ENCODE data around the gene NTSR2.

NTSR2 gene

DNA sequence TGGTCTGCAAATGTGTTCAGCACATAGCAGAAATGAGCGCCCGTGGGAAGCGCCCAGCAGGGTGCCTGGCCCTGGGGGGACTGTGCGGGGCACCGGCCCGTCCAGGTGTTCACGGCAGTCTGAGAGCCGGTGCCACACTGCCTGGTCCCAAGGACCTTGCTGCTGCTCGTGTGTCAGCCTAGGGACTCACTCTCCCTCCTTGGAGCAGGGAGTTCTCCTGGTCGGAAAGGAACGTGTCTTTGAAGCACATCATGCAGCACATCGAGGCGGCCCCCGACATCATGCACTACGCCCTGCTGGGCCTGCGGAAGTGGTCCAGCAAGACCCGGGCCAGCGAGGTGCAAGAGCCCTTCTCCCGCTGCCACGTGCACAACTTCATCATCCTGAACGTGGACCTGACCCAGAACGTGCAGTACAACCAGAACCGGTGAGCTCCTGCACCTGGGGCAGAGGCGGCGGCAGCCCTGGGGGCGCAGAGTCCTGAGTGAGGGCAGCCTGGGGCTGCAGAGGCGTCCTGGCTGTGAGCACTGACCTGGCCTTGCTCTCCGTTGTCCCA, 36.0 kb downstream of the NTSR2 start:
- Histone ChIP-seq H3K9ac (ENCODE audit: low read depth in 1 of 2, low read length in 2 of 2) (no peak overlapping the region), H3K9me3 (ENCODE audit: control insufficient read depth in 1 of 2, low read length in 2 of 2) (no peaks in the 10 kb centered on the region), H3K4me3 (ENCODE audit: low read depth in 1 of 2, low read length in 2 of 2) (no peak overlapping the region), H3K27ac (ENCODE audit: low read depth, low read length) (no peak overlapping the region), H3K4me1 (ENCODE audit: control insufficient read depth in 1 of 2, insufficient read depth in 2 of 2, low read length in 2 of 2) (no peaks in the 10 kb centered on the region), H3K36me3 (ENCODE audit: control insufficient read depth in 1 of 2, insufficient read depth in 2 of 2, low read length in 2 of 2) (no peaks in the 10 kb centered on the region), H3K27me3 (ENCODE audit: control insufficient read depth in 1 of 2, insufficient read depth in 2 of 2, low read length in 2 of 2) (no peaks in the 10 kb centered on the region)

DNA sequence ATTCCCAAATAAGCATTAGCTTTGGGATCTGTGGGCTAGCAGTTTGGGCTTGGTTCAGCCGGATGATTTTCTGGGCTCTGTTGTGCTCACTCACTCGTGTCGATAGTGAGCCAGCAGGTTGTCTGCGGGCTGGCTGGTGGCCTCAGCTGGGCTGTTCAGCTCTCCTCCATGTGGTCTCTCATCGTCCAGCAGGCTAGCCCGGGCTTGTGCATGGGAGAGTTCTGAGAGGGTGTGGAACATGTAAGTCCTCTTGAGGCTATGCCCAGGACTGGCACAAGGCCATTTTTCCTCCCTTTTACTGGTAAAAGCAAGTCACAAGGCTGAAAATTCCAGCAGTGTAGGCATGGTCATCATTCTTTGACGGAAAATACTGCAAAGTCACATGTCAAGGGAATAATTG, 38.5 kb downstream of the NTSR2 start:
- Histone ChIP-seq H3K9me3 (ENCODE audit: control insufficient read depth in 1 of 2, low read length in 2 of 2) (peaks cover 0 to 4% of the 10 kb centered on the region in 2 donors), H3K36me3 (ENCODE audit: control insufficient read depth in 1 of 2, insufficient read depth in 2 of 2, low read length in 2 of 2) (no peaks in the 10 kb centered on the region), H3K27ac (ENCODE audit: low read depth, low read length) (no peak overlapping the region), H3K4me3 (ENCODE audit: low read depth in 1 of 2, low read length in 2 of 2) (no peak overlapping the region), H3K27me3 (ENCODE audit: control insufficient read depth in 1 of 2, insufficient read depth in 2 of 2, low read length in 2 of 2) (no peaks in the 10 kb centered on the region), H3K4me1 (ENCODE audit: control insufficient read depth in 1 of 2, insufficient read depth in 2 of 2, low read length in 2 of 2) (no peaks in the 10 kb centered on the region), H3K9ac (ENCODE audit: low read depth in 1 of 2, low read length in 2 of 2) (no peak overlapping the region)

DNA sequence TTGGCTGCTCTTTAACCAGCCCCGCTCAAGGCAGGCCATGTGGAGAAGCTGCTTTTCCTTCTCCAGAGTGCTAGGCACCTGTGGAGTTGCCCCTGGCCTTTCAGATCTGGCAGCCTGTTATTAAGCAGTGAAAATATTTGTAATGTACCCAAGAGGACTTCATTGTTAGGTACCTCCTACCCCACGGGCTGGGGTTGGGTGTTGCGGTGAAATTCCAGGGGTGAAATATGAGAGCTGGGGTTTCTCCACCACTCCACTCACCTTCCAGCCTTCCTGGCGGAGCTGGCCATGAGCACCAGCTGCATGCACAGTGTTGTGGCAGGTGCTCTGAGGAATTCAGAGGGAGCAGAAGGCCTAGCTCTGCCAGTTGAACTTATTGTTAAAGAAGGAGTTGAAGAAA, 39.1 kb downstream of the NTSR2 start:
- Histone ChIP-seq H3K4me1 (ENCODE audit: control insufficient read depth in 1 of 2, insufficient read depth in 2 of 2, low read length in 2 of 2) (no peaks in the 10 kb centered on the region), H3K9me3 (ENCODE audit: control insufficient read depth in 1 of 2, low read length in 2 of 2) (peaks cover 0 to 4% of the 10 kb centered on the region in 2 donors), H3K36me3 (ENCODE audit: control insufficient read depth in 1 of 2, insufficient read depth in 2 of 2, low read length in 2 of 2) (no peaks in the 10 kb centered on the region), H3K27me3 (ENCODE audit: control insufficient read depth in 1 of 2, insufficient read depth in 2 of 2, low read length in 2 of 2) (no peaks in the 10 kb centered on the region), H3K9ac (ENCODE audit: low read depth in 1 of 2, low read length in 2 of 2) (no peak overlapping the region), H3K4me3 (ENCODE audit: low read depth in 1 of 2, low read length in 2 of 2) (no peak overlapping the region), H3K27ac (ENCODE audit: low read depth, low read length) (no peak overlapping the region)

DNA sequence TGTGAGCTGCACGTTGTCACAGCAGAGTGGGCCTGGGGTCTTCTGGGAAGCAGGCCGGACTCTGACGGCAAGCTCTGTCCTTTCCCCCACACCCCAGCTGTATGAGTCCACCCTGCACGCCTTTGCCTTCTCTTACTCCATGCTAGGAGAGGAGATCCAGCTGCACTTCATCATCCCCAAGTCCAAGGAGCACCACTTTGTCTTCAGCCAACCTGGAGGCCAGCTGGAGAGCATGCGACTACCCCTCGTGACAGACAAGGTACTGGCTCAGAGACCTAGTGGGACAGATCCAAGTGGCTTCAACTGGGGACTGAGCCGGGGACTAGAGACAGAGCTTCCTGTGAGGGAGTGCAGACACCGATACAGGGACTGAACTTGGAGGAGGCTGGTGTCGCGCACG, 40.1 kb downstream of the NTSR2 start:
- H3K9ac ChIP-seq (ENCODE audit: low read depth in 1 of 2, low read length in 2 of 2): no peak overlapping the region
- peaks cover 0 to 4% of the 10 kb centered on the region in 2 donors for H3K9me3 ChIP-seq (ENCODE audit: control insufficient read depth in 1 of 2, low read length in 2 of 2)
- no peaks in the 10 kb centered on the region for H3K4me1 ChIP-seq (ENCODE audit: control insufficient read depth in 1 of 2, insufficient read depth in 2 of 2, low read length in 2 of 2)
- no peak overlapping the region for H3K4me3 ChIP-seq (ENCODE audit: low read depth in 1 of 2, low read length in 2 of 2)
- no peaks in the 10 kb centered on the region for H3K36me3 ChIP-seq (ENCODE audit: control insufficient read depth in 1 of 2, insufficient read depth in 2 of 2, low read length in 2 of 2)
- H3K27me3 ChIP-seq (ENCODE audit: control insufficient read depth in 1 of 2, insufficient read depth in 2 of 2, low read length in 2 of 2): no peaks in the 10 kb centered on the region
- no peak overlapping the region for H3K27ac ChIP-seq (ENCODE audit: low read depth, low read length)

DNA sequence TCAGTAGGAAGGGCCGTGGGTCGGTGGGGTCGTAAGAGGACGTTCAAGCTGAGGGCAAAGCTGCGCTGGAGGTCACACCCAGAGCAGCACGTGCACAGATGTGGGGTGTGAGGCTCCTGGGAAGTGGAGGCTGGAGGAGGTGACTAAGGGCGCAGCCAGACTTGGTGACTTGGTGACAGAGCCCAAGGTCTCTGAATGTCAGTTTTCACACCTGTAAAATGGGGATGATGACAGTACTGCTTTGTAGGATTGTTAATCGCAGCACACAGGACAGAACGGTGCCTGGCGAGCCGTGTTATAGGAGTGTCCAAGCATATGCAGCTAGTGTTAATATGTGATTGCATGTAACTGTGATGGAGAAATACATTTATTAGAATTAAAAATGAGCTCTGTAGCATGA, 40.8 kb downstream of the NTSR2 start:
- H3K36me3 ChIP-seq (ENCODE audit: control insufficient read depth in 1 of 2, insufficient read depth in 2 of 2, low read length in 2 of 2): no peaks in the 10 kb centered on the region
- H3K27ac ChIP-seq (ENCODE audit: low read depth, low read length): no peak overlapping the region
- no peak overlapping the region for H3K4me3 ChIP-seq (ENCODE audit: low read depth in 1 of 2, low read length in 2 of 2)

DNA sequence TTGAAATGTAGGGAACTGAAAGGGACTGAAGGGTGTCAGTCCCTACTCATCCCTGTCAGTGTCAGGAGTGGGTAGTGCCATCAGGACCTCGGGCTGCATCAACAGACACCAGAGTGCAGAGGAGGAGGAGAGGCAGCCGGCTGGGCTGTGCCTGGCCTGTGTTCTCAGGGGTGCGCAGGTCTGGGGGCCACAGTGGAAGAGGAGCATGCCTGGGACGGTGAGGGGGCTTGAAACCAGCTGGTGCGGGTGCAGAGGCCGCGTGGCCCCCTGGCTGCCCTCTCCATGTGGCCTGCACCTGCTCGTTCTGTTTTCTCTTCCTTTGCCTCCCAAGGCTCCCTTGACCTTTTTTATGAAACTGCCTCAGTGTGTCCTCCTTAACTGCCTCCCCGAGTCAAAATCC, 41.3 kb downstream of the NTSR2 start:
- no peaks in the 10 kb centered on the region for H3K36me3 ChIP-seq (ENCODE audit: control insufficient read depth in 1 of 2, insufficient read depth in 2 of 2, low read length in 2 of 2)
- H3K9ac ChIP-seq (ENCODE audit: low read depth in 1 of 2, low read length in 2 of 2): no peak overlapping the region
- H3K9me3 ChIP-seq (ENCODE audit: control insufficient read depth in 1 of 2, low read length in 2 of 2): peaks cover 0 to 4% of the 10 kb centered on the region in 2 donors
- no peak overlapping the region for H3K4me3 ChIP-seq (ENCODE audit: low read depth in 1 of 2, low read length in 2 of 2)
- H3K27me3 ChIP-seq (ENCODE audit: control insufficient read depth in 1 of 2, insufficient read depth in 2 of 2, low read length in 2 of 2): no peaks in the 10 kb centered on the region
- no peaks in the 10 kb centered on the region for H3K4me1 ChIP-seq (ENCODE audit: control insufficient read depth in 1 of 2, insufficient read depth in 2 of 2, low read length in 2 of 2)
- H3K27ac ChIP-seq (ENCODE audit: low read depth, low read length): no peak overlapping the region

More for the DNA sequence above, 40.8 kb downstream of the NTSR2 start:
- Histone ChIP-seq H3K4me1 (ENCODE audit: control insufficient read depth in 1 of 2, insufficient read depth in 2 of 2, low read length in 2 of 2) (no peaks in the 10 kb centered on the region), H3K9ac (ENCODE audit: low read depth in 1 of 2, low read length in 2 of 2) (no peak overlapping the region), H3K27me3 (ENCODE audit: control insufficient read depth in 1 of 2, insufficient read depth in 2 of 2, low read length in 2 of 2) (no peaks in the 10 kb centered on the region), H3K9me3 (ENCODE audit: control insufficient read depth in 1 of 2, low read length in 2 of 2) (peaks cover 0 to 4% of the 10 kb centered on the region in 2 donors)

DNA sequence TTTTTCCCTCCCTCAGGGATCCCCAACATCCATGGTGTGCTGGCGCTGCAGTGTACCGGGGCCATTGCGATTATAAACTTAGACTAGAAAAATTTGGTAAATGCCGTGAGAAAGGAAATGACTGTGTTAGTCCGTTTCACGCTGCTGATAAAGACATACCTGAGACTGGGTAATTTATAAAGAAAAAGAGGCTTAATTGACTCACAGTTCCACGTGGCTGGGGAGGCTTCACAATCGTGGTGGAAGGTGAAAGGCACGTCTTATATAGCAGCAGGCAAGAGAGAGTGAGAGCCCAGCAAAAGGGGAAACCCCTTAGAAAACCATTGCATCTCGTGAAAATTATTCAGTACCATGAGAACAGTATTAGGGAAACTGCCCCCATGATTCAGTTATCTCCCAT, 44.3 kb downstream of the NTSR2 start:
- H3K27me3 ChIP-seq (ENCODE audit: control insufficient read depth in 1 of 2, insufficient read depth in 2 of 2, low read length in 2 of 2): no peaks in the 10 kb centered on the region
- H3K9me3 ChIP-seq (ENCODE audit: control insufficient read depth in 1 of 2, low read length in 2 of 2): peaks cover 0 to 4% of the 10 kb centered on the region in 2 donors
- H3K36me3 ChIP-seq (ENCODE audit: control insufficient read depth in 1 of 2, insufficient read depth in 2 of 2, low read length in 2 of 2): no peaks in the 10 kb centered on the region
- H3K9ac ChIP-seq (ENCODE audit: low read depth in 1 of 2, low read length in 2 of 2): no peak overlapping the region
- H3K4me1 ChIP-seq (ENCODE audit: control insufficient read depth in 1 of 2, insufficient read depth in 2 of 2, low read length in 2 of 2): no peaks in the 10 kb centered on the region
- H3K27ac ChIP-seq (ENCODE audit: low read depth, low read length): no peak overlapping the region
- no peak overlapping the region for H3K4me3 ChIP-seq (ENCODE audit: low read depth in 1 of 2, low read length in 2 of 2)

DNA sequence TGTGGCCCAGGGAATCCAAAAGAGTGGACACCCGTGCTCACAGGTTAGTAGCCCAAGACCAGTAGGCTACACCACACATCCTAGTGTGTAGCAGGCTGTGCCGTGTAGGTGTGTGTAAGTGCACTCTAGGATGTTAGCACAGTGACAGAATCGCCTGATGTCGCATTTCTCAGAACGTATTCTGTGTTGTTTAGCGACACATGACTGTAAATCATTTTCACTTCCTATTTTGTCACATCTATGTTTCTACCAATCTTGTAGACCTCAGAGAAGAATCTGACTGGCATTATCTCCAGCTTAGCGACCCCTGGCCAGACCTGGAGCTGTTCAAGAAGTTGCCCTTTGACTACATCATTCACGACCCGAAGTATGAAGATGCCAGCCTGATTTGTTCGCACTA, 45.1 kb downstream of the NTSR2 start:
- Histone ChIP-seq H3K4me3 (ENCODE audit: low read depth in 1 of 2, low read length in 2 of 2) (no peak overlapping the region), H3K27me3 (ENCODE audit: control insufficient read depth in 1 of 2, insufficient read depth in 2 of 2, low read length in 2 of 2) (no peaks in the 10 kb centered on the region), H3K36me3 (ENCODE audit: control insufficient read depth in 1 of 2, insufficient read depth in 2 of 2, low read length in 2 of 2) (no peaks in the 10 kb centered on the region), H3K9me3 (ENCODE audit: control insufficient read depth in 1 of 2, low read length in 2 of 2) (peaks cover 0 to 4% of the 10 kb centered on the region in 2 donors), H3K27ac (ENCODE audit: low read depth, low read length) (no peak overlapping the region), H3K4me1 (ENCODE audit: control insufficient read depth in 1 of 2, insufficient read depth in 2 of 2, low read length in 2 of 2) (no peaks in the 10 kb centered on the region), H3K9ac (ENCODE audit: low read depth in 1 of 2, low read length in 2 of 2) (no peak overlapping the region)

DNA sequence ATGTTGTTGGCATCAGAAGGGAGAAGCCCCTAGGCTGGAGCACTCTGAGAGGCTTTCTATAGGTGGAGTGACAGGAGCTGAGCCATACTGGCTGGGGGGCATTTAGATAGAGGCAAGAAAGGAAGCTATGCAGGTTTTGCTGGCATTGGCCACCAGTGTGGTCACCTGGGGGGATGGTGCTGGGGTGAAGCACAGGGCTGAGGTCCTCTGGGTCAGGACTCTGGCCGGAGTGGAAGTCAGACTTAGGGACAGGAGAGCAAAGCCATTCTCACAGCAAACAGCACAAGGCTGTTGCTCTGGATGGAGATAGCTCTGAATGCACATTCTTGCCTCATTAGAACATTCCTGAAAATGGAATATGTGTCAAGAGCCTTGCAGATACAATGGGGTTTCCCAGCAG, 47.4 kb downstream of the NTSR2 start:
- Histone ChIP-seq H3K27me3 (ENCODE audit: control insufficient read depth in 1 of 2, insufficient read depth in 2 of 2, low read length in 2 of 2) (no peaks in the 10 kb centered on the region), H3K36me3 (ENCODE audit: control insufficient read depth in 1 of 2, insufficient read depth in 2 of 2, low read length in 2 of 2) (no peaks in the 10 kb centered on the region), H3K9ac (ENCODE audit: low read depth in 1 of 2, low read length in 2 of 2) (no peak overlapping the region), H3K9me3 (ENCODE audit: control insufficient read depth in 1 of 2, low read length in 2 of 2) (peaks cover 0 to 4% of the 10 kb centered on the region in 2 donors), H3K27ac (ENCODE audit: low read depth, low read length) (no peak overlapping the region), H3K4me3 (ENCODE audit: low read depth in 1 of 2, low read length in 2 of 2) (no peak overlapping the region), H3K4me1 (ENCODE audit: control insufficient read depth in 1 of 2, insufficient read depth in 2 of 2, low read length in 2 of 2) (no peaks in the 10 kb centered on the region)

DNA sequence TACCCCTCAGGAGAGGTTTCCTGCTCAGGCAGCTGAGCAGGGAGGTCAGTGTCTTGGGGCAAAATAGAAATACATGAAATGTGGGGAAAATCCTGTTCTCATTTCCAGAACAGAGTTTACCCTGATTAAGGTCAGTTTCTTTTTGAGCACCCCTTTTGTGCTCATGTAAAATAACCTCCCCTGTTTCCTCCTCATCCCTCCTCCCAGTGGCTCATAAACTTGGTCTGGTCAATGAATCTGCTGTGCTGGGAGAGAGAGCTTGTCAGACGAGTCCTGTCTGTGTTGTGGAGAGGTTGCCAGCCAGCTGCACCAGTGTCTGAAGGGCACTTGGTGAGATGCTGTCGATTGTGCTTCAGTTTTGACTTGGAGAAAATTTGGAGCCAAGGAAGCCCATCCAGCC, 48.6 kb downstream of the NTSR2 start:
- H3K36me3 ChIP-seq (ENCODE audit: control insufficient read depth in 1 of 2, insufficient read depth in 2 of 2, low read length in 2 of 2): no peaks in the 10 kb centered on the region
- H3K9me3 ChIP-seq (ENCODE audit: control insufficient read depth in 1 of 2, low read length in 2 of 2): no peaks in the 10 kb centered on the region
- no peak overlapping the region for H3K4me3 ChIP-seq (ENCODE audit: low read depth in 1 of 2, low read length in 2 of 2)
- no peak overlapping the region for H3K9ac ChIP-seq (ENCODE audit: low read depth in 1 of 2, low read length in 2 of 2)
- no peaks in the 10 kb centered on the region for H3K4me1 ChIP-seq (ENCODE audit: control insufficient read depth in 1 of 2, insufficient read depth in 2 of 2, low read length in 2 of 2)
- H3K27me3 ChIP-seq (ENCODE audit: control insufficient read depth in 1 of 2, insufficient read depth in 2 of 2, low read length in 2 of 2): no peaks in the 10 kb centered on the region
- H3K27ac ChIP-seq (ENCODE audit: low read depth, low read length): no peak overlapping the region

DNA sequence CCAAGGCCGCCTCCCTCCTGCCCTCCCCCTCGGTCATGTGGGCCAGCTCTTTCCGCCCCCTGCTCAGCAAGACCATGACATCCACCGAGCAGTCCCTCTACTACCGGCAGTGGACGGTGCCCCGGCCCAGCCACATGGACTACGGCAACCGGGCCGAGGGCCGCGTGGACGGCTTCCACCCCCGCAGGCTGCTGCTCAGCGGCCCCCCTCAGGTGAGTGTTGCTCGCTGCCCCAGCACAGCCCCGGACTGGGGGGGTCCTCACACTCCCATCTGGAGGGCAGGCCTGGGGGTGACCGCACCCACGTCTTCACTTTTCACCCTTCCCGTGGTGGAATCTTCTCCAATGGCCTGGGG, 51.3 kb downstream of the NTSR2 start:
- no peaks in the 10 kb centered on the region for H3K36me3 ChIP-seq (ENCODE audit: control insufficient read depth in 1 of 2, insufficient read depth in 2 of 2, low read length in 2 of 2)
- H3K4me1 ChIP-seq (ENCODE audit: control insufficient read depth in 1 of 2, insufficient read depth in 2 of 2, low read length in 2 of 2): no peaks in the 10 kb centered on the region
- H3K27ac ChIP-seq (ENCODE audit: low read depth, low read length): no peak overlapping the region
- no peaks in the 10 kb centered on the region for H3K27me3 ChIP-seq (ENCODE audit: control insufficient read depth in 1 of 2, insufficient read depth in 2 of 2, low read length in 2 of 2)
- H3K4me3 ChIP-seq (ENCODE audit: low read depth in 1 of 2, low read length in 2 of 2): no peak overlapping the region
- H3K9ac ChIP-seq (ENCODE audit: low read depth in 1 of 2, low read length in 2 of 2): no peak overlapping the region
- H3K9me3 ChIP-seq (ENCODE audit: control insufficient read depth in 1 of 2, low read length in 2 of 2): no peaks in the 10 kb centered on the region

Data from duodenal mucosa (tissue), 2 donors.